GM19035 (cell line): ENCODE results near the gene MOB1A.
A peak's percentile ranks its signal among the peaks of the same experiment; 100 is the strongest.
"Not testable (repeated sequence)": the region's sequence is repeated elsewhere in the genome, so short reads cannot be mapped to it uniquely, and the experiment has no call there.

ENCODE experiments used
- ATAC-seq: cut with Tn5 transposase; IDR thresholded peaks from one replicate; pipeline ENCODE4 v1.9.1; 2021; ENCODE audit not compliant: unreplicated experiment

The MOB1A gene

GRCh38 chr2:74199275-74199701 lies 20.6 kb upstream of the MOB1A start:
- no peak for ATAC-seq

GRCh38 chr2:74198461-74199274 lies 20.0 kb upstream of the MOB1A start, which contains the start of gene MTHFD2:
MTHFD2 (plus strand) TSS chr2:74198615; CDS start chr2:74198642, 27 bp downstream.
- peak; percentile 87 for ATAC-seq

DNA sequence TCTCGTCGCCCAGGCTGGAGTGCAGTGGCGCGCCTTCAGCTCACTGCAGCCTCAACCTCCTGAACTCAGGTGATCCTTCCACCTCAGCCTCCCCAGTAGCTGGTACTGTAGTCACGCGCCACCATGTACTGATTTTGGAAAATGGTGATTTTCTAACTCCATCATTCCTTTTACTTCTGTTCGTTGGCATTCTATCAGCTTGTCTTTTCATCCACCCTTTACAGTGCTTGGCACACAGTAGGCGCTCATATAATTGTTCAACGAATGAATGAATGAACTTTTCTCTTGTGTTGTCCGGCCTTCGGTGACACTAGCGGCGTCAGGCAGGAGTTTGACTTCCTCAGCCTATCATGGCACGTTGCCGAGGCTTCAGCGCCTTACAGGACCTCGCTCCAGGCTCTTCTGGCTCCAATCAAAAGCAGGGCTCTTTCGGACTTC lies 19.4 kb upstream of the MOB1A start:
- no peak for ATAC-seq

- no peak for ATAC-seq
Observed at GRCh38 chr2:74197049-74197448, 18.4 kb upstream of the MOB1A start.

GRCh38 chr2:74194799-74195198 lies 16.1 kb upstream of the MOB1A start:
- ATAC-seq, result no peak

DNA sequence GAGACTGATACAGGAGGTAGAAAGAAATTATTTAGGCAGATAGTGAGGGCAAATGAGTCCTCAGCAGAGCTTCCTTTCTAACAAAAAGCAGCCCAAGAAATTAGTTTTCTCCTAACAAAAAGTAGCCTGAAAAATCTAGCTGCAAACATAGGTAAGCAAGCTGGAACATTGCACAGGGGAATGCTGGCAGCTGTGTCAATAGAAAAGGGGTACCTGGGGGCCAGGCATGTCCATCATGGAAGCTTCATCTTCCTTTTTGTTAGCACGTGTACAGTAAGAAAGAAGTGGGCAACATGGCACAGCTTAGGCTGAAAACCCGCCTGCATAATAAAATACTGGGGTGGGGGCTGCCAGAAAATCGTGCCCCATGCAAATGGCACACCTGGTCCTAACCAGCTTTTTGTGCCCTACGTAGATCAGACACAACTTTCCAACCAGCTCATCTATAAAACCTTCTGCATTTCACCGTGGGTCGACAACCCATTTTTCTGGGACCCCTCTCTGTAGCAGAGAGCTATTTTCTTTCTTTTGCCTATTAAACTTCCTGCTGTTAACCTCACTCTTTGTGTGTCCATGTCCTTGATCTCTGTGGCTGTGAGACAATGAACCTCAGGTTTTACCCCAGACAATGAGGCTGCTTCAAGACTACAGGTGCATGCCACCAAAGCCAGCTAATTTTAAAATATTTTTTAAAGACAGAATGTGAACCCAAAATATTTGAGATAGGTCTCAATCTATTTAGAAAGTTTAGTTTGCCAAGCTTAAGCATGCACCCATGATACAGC lies 13.1 kb upstream of the MOB1A start:
- ATAC-seq, result no peak

GRCh38 chr2:74188696-74189095 lies 10.0 kb upstream of the MOB1A start:
- ATAC-seq, result no peak

DNA sequence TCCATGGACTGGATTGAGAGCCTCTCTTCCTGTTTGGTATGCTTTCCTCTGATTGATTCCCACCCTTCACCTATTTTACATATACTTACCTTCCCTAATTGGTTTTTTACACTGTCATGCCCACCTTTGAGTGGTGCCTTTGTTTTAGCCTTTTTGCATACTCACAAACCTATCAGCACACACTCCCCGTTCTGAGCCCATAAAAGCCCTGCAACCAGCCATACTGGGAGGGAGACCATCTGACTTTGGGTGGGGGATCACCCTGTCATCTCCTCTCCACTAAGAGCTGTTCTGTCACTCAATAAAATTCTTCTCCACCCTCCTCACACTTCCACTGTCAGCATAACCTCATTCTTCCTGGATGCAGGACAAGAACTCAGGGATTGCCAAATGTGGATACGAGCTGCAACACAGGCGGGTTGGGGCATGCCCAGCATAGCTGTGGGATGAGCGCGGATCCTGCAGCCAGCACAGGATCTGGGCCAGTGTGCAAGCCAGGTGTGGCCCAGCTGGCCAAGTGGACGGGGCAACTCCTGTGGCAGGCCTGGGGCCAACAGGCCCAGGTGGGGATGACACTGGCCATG lies 9.4 kb upstream of the MOB1A start:
- ATAC-seq, result no peak

DNA sequence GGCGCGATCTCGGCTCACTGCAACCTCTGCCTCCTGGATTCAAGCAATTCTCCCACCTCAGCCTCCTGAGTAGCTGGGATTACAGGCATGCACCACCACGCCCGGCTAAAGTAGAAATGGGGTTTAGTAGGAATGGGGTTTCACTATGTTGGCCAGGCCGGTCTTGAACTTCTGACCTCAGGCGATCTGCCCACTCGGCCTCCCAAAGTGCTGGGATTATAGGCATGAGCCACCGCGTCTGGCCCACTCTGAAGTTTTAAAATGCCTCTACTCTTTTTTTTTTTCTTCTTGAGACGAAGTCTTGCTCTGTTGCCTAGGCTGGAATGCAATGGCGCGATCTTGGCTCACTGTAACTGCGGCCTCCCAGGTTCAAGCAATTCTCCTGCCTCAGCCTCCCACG lies 8.0 kb upstream of the MOB1A start:
- ATAC-seq, result not testable (repeated sequence)

DNA sequence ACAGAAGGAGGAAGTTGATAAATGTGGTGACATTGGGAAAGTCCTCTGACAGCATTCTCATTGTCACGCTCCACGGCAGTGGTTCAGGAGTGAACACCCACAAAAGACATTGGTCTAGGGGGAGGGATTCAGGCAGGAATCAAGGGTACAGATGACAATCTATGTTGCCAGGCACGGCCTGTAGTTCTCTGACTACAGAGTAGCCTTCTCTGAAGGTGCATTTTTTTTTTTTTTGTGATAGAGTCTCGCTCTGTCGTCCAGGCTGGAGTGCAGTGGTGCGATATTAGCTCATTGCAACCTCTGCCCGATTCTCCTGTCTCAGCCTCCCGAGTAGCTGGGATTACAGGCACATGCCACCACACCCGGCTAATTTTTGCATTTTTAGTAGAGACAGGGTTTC lies 7.4 kb upstream of the MOB1A start:
- peak; percentile 58 for ATAC-seq

DNA sequence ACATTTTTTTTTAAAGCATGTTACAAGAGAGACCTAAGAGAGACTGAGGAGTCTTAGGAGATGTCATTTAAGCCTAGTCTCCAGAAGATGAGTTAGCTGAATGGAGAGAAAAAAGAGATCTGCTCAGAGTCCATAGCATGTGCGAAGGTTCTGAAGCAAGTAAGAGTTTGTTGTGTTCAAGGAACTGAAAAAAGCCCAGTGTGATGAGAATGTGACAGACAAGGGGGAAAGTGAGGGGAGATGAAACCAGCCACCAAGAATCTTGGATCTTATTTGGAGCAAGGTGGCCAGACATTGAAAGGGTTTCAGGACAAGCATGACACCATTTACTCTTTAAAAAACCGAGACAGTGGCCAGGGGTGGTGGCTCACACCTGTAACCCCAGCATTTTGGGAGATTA lies 5.2 kb upstream of the MOB1A start:
- no peak for ATAC-seq

GRCh38 chr2:74181739-74182138 lies 3.1 kb upstream of the MOB1A start:
- ATAC-seq, result no peak

DNA sequence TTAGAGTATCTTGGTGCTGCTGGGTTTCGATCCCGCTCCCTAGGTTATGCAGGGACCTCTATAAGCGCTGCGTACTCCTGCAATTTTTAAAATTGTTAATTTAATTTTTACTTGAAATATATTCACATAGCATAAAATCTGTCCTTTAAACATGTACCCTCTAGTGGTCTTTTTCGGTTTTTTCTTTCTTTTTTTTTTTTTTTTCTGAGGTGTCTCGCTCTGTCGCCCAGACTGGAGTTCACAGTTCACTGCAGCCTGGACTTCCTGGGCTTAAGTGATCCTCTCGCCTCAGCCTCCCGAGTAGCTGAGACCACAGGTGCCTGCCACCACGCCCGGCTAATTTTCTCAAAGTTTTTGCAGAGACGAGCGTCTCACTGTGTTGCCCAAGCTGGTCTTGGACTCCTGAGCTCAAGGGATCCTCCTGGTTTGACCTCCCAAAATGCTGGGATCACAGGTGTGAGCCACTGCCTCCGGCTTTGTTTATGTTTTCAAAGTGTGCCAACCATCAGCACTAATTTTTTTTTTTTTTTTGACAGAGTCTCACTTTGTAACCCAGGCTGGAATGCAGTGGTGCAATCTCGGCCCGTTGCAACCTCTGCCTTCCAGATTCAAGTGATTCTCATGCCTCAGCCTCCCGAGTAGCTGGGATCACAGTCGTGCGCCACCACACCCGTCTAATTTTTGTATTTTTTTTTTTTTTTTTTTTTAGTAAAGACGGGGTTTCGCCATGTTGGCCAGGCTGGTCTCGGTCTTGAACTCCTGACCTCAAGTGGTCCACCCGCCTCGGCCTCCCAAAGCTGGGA lies 585 bp upstream of the MOB1A start:
- peak; percentile 2 for ATAC-seq

DNA sequence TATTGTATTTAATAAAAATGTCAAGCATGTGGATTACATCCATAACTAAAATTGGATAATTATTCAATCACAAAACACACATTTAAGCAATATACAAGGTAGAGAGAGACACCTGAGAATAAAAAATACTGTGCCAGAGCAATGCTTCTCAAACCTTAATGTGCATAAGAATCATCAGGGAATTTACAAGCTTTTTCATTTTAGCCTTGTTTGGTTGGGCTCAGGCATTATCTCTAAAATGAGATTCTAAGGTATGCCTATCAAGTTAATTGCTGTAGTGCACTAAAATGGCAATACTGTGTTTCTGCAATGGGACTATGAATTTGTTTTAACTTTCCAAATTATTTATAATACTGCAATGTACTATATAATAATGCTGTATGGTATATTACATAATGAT lies 983 bp downstream of the MOB1A start:
- no peak for ATAC-seq

- no peak for ATAC-seq
Observed at GRCh38 chr2:74174909-74175308, 3.8 kb downstream of the MOB1A start.

DNA sequence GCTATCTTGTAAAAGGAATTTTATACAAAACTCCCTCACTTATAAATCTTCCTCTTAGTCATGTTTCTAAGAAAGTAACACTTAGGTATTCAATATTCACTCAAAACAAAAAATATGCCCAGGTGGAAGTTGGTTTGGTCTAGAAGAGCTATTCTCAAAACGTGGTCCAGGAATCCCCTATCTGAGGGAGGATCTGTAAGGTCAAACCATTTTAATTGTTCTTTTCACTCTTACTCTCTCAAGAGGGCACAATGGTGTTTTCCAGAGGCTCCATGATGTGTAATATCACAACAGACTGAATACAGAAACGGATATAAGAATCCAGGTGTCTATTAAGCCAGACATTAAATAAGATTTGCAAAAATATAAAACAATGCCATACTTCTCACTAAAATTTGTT lies 9.9 kb downstream of the MOB1A start:
- ATAC-seq, result no peak

DNA sequence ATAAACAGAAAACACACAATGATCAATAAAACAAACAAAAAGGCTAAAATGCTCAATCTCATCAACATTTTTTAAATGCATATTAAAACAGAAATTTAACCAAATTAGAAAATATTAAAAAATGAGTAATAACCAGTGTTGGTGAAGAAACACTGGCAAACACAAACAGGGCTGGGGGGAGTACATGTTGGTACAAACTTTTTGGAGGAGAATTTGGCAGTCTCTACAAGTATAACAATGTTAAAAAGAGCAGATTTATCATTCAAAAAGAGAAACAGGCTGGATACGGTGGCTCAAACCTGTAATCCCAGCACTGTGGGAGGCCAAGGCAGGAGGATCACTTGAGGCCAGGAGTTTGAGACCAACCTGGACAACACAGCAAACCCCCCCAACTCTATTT lies 13.9 kb downstream of the MOB1A start:
- ATAC-seq, result no peak

DNA sequence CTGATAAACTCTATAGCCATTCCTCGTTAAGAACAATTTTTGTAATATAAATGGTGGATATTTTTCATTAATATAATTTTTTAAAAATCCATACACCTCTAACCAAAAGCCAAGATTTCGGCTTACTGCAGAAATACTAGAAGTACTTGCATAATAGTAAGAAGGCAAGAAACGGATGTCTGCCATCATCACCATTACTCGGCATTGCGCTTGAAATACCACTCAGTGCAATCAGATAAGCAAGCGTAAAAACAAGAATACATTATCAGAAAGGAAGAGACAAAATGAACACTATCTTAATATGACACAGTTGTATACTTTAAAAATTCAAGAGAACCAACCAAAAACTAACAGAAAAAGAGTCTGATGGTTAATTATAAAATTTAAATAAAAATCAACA lies 15.7 kb downstream of the MOB1A start:
- ATAC-seq, result no peak

DNA sequence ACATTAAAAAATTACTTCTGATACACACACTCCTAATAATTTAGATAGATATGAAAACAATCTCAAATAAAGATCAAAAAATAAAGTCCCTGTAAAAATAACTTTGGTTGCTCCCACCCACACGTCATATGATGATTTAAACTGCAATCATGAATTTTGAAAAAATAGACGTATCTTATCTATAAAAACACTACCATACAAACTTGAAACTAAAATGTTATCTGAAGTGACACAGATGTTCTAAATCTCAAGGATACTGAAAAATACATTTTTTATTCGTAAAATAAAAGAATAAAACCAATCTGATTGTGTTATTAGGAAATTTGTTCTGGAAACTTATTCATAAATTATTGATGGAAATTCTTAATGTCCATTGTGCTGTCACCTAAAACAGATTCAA lies 22.8 kb downstream of the MOB1A start:
- no peak for ATAC-seq

DNA sequence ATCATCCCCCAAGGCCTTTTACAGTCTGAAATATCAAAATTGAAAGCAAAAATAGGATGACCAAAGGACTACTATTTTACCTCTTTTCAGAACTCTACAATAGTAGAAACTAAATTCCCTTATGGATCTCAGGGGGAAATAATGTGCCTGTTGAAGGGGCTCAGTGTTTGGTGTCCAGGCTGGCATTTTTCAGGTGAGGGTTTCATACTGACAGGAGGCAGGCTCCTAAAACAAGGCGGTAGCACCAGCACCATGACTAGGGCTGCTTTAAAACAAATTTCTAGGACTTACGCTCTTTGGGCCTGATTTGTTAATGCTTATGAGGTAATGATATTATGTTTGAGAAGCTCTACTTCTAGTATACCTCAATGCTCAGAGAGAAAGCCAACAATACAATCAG lies 25.7 kb downstream of the MOB1A start:
- no peak for ATAC-seq
